ENCODE results near the gene SIVA1. TPM values are rescaled to one million over a fixed set of nuclear protein-coding genes. Genes with fewer than 3 reads are reported as not detected.

The SIVA1 gene
- total RNA-seq, result 117 and 265 TPM in 2 replicates

DNA sequence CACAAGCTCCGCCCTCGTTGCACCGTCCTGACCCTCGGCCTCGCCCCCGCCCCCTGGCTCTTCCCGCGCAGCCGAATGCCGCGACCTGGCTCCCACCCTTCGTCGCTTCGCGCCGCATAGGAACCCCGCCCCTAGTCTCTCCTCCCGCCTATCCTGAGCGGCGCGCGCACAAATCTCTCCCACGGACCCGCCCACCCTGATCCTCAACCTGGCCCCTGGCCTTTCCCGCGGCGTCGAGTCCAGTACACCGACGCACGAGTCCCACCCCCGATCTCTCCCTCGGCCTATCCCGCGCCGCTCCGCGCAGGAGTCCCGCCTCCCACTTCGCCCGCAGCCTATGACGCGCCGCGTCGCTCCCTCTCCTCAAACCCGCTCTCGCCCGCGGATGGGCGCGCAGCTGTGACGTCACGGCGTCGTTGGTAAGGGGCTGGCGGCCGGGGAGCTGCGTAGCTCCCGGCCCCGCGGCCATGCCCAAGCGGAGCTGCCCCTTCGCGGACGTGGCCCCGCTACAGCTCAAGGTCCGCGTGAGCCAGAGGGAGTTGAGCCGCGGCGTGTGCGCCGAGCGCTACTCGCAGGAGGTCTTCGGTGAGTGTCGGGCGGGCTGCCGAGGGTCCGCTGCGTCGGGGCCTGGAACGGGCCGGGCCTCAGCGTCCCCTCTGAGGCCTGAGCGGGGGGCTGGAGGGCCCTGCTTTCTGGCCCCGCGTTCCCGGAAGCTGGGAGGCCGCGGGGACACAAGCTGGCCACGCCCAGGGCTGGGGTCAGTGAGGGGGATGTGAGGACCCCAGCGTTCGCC, at the start of gene SIVA1:
TSS of gene SIVA1 (plus strand) at position 413 of the 793 bp plus-strand sequence. CDS start at position 468, 55 bp downstream.

DNA sequence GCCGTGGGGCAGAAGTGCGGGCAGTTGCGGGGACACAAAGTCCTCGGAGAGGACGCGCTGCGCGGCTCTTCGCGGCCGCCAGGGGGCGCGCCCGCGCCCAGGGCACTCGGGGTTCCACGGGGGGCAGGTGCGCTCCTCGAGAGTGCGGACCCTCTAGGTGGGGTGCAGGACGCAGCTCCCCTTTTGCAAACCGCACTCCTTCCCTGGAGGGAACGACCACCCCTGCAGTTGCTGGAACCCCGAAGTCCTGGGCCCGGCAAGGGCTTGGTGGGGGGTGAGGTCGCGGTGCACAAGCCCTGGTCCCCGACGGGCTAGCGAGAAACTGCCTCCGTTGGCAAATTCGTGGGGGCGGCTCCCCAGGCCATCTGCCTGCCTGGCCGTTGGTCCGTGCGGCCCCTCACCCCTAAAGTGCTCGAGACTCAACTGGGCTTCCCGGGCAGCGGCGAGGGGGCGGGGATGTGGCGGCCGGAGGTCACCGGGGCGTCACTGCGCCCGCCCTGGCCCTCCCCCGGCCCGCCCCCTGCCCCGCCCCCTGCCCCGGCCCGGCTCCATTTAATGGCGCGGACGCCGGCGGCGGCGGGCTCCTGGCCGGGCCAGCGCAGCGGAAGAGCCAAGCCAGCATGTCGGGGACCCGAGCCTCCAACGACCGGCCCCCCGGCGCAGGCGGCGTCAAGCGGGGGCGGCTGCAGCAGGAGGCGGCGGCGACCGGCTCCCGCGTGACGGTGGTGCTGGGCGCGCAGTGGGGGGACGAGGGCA, 29.1 kb upstream of the SIVA1 start, which contains the start of gene ADSS1:
TSS of gene ADSS1 (plus strand) at position 579 of the 756 bp plus-strand sequence. CDS start at position 621, 42 bp downstream.

DNA sequence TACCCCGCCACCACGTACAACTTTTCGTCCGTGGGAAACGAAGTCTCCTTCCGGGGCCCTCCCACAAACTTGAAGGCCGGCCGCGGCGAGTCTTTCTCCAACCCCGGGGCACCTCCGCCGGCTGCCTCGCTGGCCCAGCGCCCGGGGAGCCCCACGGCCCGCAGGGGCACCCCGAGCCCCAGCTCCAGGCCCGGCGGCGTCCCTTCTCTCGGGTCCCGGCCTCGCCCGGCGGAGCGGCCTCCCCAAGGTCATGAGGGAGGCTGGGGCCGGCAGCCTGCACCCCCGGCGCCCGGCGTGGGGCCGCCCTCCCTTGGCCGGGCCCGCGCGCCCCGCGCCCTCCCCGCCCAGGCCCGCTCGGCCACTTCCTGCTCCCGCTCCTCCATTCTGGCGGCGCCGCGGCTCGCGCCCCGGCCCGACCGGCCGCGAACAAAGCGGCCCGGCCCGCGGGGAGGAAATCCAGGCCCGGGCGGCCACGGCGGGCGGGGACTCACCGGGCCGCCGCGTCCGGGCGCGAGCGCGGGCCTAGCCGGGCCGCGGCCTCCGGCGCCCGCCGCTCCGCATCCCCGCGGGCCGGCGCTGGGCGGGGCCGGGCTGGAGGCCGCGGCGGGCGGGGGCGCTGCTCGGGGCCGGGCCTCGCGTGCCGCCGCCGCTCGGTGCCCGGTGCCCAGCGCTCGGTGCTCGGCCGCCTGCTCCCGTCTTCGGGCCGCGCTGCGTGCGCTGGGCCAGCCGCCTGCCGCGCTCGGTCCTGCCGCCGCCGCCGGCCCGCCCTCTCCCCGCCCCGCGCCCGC, 42.2 kb downstream of the SIVA1 start, which contains the start of gene AKT1:
TSS of gene AKT1 (minus strand) at position 756 of the 788 bp plus-strand sequence. CDS start 3,105 bp downstream, outside the sequence.

GRCh38 chr14:104800771-104801519, 48.0 kb downstream of the SIVA1 start, which contains the start of gene ZBTB42:
TSS of gene ZBTB42 (plus strand) at chr14:104801101. CDS start at chr14:104801198, 97 bp downstream.

Other genes with a start within 250 kb of the SIVA1 start
- not detected in 2 replicates for gene C14orf180, start 173.4 kb upstream of the SIVA1 start, total RNA-seq
- 0.33 TPM in 1 of 2 replicates, not detected in the other for gene TMEM179, start 148.4 kb upstream of the SIVA1 start, total RNA-seq
- gene INF2, start 63.5 kb upstream of the SIVA1 start, total RNA-seq, result 135 and 165 TPM in 2 replicates
- gene ADSS1, start 28.9 kb upstream of the SIVA1 start, total RNA-seq, result 0.16 and 3.8 TPM in 2 replicates
- gene AKT1, start 42.6 kb downstream of the SIVA1 start, total RNA-seq, result 121 and 181 TPM in 2 replicates
- 2.8 and 12.7 TPM in 2 replicates for gene ZBTB42, start 48.0 kb downstream of the SIVA1 start, total RNA-seq
- gene CEP170B, start 112.1 kb downstream of the SIVA1 start, total RNA-seq, result 33.3 and 35.2 TPM in 2 replicates
- gene PLD4, start 171.7 kb downstream of the SIVA1 start, total RNA-seq, result under 0.01 TPM in 1 of 2 replicates, not detected in the other
- gene AHNAK2, start 225.2 kb downstream of the SIVA1 start, total RNA-seq, result 29.8 and 129 TPM in 2 replicates
- gene CLBA1, start 232.6 kb downstream of the SIVA1 start, total RNA-seq, result 3.9 and 20.7 TPM in 2 replicates

Measured in mesangial cell (primary cell).